Activated gamma-delta T cell (primary cell): ENCODE measurements around the gene NOL4L.

Experiments
- DNase-seq: peaks from one replicate; lab custom pipeline; 2025; lab: John Stamatoyannopoulos, UW

Gene NOL4L

DNA sequence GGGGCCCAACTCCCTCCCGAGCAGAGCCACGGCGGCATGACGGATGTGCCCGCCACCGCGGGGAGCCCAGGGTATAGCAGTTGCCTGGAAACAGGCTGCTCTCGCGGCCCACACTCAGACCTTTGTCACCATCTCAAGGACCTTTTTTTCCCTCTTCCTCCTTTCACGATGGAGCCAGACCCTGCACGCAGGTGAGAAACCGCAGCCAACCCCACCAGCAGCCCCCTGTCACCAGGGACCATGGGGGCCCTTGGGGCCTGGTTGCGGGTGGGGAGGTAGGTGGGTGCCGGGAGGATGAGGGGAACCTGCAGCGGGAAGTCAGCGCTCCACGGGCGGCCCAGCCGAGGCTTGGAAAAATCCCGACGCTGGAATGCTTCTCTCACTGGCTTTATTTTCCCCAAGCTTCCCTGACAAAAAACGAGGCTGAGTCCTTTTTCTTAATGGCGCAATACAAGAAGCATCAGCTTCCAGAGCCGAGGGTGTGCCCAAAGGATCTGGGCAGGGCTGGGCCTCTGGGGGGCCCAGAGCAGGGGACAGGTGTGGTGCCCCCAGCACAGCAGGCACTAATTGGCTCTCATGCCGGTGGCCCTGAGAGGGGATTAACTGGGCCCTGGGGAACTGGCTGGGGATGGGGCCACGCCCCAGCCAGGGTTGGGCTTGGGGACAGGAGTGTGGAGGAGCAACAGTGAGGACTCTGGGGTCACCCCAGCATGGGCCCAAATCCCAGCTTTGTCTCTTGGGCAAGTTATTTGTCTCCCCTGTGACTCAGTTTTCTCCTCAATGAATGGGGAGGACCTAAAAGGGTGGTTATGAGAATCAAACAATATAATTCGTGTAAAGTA, 23.9 kb downstream of the NOL4L start:
- DNase-seq = peak; percentile 34

DNA sequence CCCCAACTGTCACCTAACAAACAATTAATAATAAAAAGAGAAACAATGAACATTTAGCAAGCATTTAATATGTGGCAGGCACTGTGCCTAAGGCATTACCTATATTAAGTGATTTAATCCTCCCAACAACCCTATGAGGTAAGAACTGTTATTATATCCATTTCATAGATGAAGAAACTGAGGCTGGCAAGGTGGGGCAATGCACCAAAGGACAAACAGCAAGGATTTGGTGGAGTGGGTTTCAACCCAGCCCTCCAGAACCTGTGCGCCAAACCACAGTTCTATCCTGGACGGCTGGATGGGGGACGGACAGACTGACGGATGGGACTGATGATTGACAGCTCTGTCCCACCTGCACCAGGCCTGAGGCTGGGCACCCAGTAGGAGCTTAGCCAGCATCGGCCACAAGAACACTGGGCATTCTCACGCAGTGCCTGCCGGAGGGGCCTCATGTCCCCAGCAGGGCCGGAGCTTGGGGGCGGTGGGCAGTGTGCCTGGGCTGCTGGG, 24.6 kb downstream of the NOL4L start:
- no peak for DNase-seq

DNA sequence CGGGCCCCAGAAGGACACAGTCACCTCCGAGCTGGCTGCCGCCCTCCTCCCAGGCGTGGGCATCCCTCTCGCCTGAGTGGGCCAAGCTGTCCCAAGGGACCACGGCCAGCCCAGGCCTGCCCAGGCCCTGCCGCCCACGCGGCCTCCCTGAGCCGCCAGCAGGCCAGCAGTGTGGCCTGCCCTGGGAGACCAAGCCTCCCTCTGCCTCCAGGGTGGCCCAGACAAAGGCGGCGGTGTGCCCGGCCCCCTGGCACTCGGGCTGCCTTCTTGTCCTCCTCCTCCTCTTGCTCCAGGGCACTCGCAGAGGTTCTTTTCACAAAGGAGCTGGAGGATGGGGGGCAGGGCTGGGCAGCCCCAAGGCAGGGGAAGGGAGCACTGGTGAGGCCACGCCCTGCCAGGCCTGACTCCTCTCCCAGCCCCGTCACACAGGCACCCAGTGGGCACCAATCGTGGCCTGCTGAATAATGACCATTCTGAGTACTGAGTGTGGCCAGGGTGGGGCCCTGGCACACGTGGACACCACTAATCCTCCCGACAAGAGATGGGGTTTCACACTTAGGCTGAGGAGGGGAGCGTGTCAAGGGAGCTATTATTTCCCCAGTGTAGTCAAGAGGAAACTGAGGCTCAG, 25.3 kb downstream of the NOL4L start:
- DNase-seq = no peak

DNA sequence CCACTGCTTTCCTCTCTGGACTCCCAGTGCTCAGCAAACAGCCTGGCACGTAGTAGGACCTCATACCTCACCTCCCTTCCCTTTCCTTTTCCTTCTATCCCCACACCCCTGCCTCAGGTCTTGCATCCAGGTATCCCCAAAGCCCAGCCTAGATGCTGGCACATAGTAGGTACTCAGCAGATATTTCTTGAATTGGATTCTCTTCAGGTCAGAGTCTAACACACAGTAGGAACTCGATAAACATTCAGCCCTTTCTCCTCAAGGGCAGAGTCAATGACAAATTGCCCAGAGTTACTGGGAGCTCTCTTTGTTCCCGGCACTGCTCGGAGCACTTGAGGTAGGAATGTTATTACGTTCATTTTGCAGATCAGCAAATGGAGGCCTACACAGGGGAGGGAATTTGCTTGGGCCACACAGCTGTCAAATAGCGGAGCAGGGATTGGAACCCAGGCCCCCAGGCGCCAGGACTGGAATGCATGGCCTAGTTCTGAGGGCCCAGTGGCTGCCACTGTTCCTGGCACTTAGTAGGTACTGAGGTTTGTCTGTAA, 25.9 kb downstream of the NOL4L start:
- DNase-seq = no peak

DNA sequence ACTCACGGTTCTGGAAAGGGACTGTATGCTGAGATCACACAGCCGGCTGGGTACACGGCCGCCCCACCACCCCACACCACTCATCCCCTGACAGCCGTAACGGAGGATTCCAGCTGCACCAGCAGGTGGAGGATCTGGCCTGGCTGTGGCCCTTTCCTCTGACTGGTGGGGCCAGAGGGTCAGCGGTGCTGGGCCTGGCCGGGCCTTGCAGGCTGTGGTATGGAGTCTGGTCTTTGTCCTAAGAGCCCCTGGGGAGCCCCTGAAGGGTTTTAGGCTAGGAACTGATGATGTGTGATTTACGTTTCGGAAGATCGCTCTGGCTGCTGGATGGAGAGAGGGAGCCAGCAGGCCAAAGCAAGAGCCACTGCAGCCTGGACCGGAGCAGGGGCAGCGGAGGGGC, 26.6 kb downstream of the NOL4L start:
- DNase-seq = no peak

DNA sequence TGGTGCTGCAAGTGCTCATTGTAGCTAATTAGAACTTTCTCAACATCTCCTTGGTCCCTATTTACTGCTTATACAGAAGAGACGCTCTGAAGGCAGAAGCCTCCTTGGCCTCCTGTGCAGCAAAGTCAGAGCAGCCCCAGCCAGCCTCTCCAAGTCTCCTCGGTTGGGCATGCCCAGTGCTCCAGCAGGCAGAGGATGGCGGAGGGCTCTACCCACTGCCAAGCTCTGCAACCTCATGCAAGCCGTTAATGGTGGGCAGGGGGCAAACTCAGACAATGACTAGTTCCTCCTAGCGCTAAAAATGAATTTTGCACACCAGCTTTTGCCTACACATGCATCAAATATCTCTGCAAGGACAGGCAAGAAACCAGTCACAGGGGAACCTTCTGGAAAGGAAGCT, 27.8 kb downstream of the NOL4L start:
- no peak for DNase-seq

DNA sequence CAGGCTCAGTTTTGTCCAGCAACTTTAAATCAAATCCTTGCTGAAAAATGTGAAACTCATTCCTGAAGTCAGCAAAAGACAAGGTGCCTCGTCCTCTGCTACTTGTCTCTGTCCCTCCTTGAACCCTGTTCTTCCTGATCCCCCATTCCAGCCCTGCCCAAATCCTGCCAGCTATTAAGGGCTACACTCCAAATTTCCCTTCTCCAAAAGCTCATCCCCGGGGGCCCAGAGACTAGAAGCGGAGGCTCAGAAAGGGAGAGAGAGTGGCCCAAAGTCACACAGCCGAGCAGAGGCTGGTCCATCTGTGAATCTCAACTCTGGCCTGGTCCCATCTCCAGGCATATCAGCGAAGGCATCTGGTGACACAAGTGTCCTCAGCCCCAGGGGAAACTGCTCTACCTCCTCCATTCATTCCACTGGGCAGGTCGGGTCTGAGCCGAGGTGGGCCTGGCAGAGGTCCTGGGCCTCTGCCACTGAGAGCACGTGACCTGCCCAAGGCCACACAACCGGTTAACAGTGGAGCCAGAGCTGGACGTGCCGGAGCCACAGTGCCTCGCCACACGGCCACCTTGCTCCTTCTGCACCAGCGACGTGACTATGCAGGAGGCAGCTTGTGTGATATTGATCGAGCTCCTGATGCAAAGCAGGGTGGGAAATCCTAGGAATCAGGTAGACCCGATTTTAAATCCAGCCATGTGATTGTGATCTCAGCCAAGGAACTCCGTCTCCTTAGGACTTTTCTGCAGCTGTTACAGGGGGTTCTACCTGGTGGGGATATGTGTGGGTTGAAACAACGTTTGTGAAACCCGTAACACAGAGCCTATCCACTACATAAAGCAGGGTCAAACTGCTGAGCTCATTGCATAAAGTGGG, 28.6 kb downstream of the NOL4L start:
- DNase-seq = no peak

DNA sequence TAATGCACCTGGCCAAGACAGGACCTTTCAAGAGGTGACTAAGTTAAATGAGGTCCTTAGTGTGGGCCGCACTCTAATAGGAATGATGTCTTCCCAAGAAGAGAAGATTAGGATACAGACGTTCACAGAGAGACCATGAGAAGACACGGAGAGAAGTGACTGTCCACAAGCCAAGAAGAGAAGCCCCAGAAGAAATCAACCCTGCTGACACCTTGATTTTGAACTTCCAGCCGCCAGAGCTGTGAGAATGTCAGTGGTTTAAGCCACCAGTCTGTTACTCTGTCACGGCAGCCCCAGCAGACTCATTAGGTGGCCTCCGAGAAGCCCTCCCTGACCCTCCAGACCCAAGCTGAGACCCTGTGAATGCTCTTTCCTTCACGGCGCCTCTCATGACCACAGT, 29.5 kb downstream of the NOL4L start:
- no peak for DNase-seq

DNA sequence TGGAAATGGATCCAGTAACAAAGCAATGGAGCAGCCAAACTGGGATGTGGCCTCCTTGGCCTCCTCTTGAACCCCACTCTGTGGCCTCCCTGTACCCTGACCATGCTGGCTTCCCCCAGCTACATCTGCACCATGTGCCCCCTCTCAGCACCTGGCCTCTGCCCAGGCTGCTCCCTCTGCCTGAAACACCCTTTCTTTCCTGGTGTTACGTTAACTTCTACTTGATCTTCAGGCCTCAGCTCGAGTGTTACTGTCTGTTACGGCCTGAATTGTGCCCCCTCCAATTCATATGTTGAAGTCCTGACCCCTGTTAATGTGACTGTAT, 30.2 kb downstream of the NOL4L start:
- no peak for DNase-seq

DNA sequence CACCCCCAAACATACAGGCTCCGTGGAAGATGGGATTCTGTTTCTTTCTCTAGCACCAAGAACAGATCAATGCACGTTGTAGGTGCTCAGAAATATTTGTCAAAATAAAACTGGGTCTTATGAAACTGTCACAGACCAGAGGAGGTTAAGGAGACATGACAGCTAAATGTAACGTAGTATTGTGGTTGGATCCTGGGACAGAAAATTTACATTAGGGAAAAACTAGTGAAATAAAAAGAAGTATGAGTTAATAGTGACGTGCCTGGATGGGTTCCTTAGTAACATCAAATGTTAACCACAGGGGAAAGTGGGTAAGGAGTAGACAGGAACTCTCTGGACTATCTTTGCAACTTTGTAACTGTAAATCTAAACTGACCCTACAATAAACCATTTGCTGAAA, 31.5 kb downstream of the NOL4L start:
- no peak for DNase-seq

DNA sequence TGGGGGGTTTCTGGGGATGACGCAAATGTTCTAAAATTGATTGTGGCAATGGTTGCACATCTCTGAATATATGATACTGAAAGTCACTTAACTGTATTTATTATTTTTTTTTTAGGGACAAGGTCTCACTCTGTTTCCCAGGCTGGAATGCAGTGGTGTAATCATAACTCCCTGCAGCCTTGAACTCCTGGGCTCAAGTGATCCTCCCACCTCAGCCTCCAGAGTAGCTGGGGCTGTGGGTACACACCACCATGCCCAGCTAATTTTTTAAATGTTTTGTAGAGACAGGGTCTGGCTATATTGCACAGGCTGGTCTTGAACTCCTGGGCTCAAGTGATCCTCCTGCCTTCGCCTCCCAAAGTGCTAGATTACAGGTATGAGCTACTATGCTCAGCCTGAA, 33.4 kb downstream of the NOL4L start:
- no peak for DNase-seq

DNA sequence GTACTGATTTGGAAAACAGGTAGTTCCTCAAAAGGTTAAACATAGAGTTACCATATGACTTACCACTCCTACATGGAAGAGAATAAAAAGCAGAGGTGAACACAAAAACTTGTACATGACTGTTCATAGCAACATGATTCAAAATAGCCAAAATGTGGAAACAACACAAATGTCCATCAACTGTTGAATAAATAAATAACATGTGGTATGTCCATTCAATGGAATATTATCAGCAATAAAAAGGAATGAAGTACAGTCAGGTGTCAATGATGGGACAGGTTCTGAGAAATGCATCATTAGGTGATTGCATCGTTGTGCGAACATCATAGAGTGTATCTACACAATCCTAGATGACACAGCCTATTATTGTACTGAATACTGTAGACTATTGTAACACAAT, 35.3 kb downstream of the NOL4L start:
- DNase-seq = no peak

DNA sequence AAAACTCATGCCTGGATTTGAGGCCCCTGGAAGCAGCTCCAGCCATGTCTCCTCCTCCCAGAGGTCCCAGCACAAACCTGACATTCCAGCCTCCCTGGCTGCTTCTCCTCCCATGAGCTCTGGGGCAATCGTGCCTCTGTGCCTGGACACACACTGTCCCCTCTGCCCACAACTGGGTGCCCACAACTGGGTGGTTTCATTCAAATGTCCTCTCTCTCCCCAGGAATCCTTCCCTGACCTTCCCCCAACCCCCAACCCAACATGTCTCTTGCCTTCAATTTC, 37.4 kb downstream of the NOL4L start:
- DNase-seq = no peak

DNA sequence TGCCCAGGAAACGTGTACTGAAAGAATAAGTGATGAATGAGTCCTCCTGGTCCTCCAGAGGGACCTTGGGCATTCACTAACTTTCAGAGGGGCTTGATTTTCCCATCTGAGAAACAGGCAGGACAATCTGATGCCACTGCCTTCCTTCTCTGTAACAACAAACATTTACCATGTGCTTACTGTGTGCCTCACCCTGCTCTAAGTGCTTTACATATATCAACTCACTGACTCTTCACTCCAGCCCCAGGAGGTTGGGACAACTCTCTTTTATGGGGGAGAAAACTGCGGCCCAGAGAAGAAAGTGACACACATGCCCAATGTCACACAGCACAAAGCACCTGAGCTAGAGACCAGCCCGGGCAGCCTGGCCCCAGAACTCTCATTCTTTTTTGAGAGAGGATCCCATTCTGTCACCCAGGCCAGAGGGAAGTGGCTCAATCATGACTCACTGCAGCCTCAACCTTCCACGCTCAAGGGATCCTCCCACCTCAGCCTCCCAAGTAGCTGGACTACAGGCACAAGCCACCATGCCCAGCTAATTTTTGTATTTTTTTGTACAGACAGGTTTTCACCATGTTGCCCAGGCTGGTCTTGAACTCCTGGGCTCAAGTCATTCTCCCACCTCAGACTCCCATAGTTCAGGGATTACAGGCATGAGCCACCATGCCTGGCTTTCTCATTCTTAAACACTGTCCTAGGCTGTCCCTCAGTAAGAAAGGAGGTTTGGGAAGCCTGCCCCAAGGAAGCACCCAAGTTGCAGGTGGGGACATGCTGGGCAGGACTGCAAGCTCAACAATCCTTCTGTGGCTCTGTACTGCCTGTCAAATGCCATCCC, 38.0 kb downstream of the NOL4L start:
- DNase-seq = no peak

DNA sequence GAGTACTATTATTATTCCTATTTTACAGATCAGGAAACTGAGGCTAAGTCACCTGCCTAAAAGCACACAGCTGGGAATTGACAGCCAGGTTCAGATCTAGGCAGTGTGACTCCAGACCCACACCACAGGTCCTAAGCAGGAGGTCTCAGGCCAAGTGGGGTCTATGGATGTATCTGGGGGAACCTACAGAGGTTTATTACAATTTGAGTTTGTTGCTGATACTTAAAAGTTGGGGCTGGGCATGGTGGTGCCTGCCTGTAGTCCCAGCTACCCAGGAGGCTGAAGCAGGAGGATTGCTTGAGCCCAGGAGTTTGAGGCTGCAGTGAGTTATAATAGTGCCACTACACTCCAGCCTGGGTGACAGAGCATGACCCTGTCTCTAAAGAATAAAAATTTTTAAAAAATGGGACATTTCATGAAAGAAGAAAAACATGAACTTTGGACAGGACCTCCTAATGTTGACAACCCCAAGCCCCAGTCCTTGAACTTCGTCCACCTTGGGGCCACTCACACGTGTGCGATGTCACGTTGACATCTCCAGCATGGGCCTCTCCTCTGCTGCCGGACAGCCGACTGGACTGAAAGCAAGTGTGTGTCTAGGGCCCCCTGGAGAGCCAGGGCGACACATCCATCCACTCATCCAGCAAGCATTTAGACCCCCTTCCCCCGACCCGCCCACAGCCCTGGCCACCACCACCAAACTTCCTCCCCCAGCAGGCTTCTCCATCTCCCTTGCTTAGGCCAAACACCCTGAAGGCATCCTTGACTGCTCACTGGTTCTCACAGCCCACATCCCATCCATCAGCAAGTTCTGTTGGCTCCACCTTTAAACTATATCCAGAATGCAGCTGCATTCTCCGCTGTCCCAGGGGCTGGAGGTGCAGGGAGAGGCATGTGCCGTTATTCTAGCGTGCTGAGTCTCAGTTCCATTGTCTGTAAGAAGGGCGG, 40.0 kb downstream of the NOL4L start:
- no peak for DNase-seq

DNA sequence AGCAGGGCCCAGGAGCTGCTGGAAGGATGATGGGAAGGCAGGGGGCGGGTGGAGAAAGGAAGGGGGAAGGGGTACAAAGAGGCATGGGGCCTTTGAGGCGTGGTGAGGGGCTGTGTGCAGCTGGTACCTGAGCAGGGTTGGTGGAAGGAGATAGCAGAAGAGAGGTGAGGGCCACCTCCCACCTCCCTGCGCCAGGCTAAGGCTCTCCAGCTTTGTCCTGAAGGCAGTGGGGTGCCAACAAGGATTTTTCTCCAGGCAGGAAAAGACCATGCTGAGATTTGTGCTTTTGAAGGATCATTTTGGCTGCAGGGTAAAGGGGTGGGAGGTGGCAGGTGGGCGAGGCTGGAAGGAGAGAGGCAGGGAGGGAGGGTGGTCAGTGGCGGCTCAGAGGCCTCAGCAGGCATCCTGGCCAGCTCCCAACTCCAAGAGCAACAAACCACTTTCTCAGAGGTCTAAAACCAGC, 40.8 kb downstream of the NOL4L start:
- no peak for DNase-seq

DNA sequence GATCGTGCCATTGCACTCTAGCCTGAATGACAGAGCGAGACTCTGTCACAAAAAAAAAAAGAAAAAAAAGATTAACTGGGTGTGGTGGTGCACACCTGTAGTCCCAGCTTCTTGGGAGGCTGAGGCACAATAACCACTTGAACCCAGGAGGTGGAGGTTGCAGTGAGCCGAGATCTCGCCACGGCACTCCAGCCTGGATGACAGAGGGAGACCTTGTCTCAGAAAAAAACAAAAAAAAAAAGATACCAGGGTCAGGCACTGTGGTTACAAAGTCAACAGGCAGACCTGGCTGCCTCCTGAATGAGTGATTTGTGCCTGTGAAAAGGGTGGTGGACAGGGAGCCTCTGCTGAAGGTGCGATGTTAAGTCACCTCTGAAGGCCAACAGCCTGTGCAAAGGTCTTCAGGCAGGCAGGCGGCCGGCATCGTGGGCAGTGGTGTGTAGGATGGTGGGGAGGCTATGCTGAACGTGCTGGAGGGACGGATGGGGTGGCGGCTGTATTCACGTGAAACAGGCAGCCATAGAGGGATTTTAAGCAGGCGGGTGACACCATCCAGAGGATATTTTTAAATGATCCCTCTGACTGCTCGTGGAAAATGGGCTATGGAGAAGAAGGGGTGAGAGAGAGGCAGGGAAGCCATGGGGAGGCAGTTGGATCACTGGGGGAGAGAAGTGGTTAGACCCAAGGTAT, 41.4 kb downstream of the NOL4L start:
- no peak for DNase-seq

DNA sequence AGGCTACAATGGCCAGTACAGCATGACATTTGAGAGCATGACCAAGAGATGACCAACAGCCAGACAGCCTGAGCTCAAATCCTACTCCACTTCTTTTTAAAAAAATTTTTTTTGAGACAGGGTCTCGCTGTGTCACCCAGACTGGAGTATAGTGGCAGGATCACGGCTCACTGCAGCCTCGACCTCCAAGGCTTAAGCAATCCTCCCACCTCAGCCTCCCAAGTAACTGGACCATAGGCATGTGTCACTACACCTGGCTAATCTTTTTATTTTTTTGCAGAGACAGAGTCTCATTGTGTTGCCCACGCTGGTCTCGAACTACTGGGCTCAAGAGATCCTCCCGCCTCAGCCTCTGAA, 42.9 kb downstream of the NOL4L start:
- no peak for DNase-seq

DNA sequence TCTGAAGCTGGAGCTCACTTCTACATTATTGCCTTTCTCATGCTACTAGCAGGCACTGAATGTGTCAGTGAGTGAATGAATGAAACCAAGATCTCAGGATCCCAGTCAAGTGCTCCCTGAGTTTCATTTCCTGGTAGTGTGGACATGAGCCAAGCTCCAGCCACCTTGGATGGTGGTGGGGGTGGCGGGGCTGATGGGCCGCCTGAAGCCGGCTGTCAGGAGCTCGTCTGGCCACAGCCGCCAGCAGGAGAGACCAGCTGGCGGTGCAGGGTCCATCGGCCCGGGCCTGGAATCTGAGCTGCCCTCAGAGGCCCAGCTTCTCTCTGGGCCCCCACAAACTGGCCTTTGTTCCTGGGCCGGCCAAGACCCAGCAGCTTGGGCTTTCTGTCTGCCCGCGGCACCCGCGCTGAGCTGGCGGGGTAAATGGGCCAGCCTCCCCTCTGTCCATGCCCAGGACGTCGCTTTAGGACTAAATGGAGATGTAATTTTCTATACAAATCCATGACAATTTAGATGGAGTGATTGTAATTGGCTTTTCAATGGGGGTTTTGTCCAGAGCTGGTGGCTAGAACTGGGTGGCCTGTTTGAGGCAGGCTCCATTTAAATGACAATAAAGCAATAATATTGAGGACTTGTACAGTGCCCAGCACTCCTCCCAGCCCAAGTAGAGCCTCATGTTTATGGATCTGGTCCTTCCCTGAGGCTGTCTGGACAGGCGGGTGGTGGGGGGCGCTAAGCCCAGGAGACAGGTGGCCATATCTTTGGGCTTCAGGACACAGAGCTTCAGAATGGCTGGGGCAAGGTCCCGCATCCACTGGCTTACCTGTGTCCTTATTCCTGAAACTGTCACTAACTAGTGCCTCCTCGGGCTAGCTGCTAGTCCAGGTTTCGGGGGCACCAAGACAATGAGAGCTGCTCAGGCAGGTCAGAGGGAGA, 43.5 kb downstream of the NOL4L start:
- DNase-seq = no peak
